SH-SY5Y (cell line): ENCODE data around the gene TAC4.

Source experiments
- GATA2 ChIP-seq: IDR thresholded peaks from 2 replicates; pipeline ENCODE4 v1.6.1; 2011; ENCODE audit warnings: mild to moderate bottlenecking, low read depth, low read length
- GATA3 ChIP-seq: IDR thresholded peaks from 2 replicates; pipeline ENCODE4 v1.6.1; 2011; ENCODE audit warnings: low read depth, mild to moderate bottlenecking, low read length, moderate library complexity

DNA sequence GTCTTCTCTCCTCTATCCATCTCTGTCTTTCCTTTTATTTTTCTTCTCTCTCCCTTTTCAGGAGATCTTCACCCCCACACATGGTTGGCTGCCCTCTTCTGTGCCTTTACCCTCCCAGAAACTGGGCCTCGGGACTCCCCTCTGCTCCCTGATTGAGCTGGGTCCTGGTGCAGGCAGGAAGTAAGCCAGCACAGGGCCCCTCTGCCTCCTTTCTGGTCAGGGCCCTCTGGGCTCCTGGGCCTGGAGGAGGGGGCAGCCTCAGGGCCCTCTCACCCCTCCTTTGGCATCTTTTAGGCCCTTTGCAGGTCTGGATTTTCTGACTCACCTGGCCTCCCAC is 21.1 kb upstream of the TAC4 start:
- TF ChIP-seq GATA3, result no peak
- TF ChIP-seq GATA2, result no peak
